Measurements from ENCODE around the gene SNX32.

SNX32 gene

DNA sequence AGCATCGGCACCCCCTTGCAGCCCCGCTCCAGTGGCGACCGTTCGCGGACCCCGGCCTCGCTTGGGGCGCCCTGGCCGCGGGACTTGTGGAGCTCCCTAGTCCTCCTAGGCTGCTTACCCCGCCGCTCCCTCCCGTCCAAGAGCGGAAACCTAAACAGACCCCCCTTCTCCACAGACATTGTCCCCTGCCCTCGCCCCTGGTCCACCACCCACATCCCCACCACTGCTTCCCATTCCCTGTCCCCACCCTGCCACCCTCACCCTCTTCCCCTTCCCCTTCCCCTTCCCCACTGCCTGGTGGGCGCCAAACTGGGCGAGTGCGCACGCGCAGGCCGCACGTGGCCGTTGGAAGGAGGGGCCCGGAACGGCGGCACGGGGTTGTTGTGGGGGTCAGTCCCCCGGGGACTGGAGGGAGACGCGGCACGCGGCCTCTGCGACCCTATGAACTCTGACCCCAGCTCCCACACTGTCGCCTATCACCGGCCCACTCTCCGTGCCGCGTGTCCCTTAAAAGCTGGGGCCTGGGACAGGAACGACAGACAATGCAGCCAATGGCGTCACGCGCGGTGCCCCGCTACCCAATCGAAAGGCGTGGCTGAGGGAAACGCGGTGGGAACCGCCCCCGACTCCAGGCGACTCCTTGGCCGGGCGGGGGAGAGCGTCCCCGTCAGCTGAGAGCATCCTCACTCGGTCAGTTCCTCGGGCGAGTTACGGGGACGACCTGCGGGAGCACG lies at the start of gene SNX32:
Gene SNX32, plus strand, starts transcription at position 667 of the 734 bp plus-strand sequence. CDS start 103 bp downstream, outside the sequence.
- DNase-seq = peak; percentile 86 to 93 (median 93)

DNA sequence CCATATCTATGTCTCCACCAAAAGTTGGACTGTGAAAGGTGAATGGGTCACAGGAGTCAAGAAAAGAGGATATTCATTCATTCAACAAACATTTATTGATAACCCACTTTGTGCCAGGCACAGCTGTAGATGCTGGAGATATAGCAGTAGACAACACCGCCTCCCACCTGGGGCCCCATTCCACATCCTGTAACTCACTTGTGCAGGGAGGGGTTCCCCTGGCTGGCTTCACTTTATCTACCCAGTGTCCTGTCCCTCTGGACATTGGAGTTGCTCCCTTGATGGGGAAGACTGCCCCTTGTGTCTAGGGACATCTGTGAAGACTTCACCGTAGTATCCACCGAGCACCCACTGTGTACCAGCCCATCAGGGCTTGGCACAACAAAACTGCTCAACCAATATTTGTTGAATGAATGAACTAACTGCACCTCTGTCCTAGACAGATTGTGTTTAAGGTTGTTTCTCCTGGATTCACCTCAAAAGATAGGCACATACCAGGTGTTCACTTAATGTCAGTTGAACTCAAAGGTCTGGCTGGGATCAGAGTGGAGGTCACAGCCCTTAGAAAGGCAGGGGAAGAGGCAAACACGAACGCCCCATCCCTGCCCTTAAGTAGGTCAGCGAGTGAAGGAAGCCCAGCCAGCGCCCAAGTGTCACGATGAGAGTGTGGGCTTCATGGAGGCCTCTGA lies 48.3 kb upstream of the SNX32 start:
- peak in 1 of 6 experiments; percentile 15 for DNase-seq

DNA sequence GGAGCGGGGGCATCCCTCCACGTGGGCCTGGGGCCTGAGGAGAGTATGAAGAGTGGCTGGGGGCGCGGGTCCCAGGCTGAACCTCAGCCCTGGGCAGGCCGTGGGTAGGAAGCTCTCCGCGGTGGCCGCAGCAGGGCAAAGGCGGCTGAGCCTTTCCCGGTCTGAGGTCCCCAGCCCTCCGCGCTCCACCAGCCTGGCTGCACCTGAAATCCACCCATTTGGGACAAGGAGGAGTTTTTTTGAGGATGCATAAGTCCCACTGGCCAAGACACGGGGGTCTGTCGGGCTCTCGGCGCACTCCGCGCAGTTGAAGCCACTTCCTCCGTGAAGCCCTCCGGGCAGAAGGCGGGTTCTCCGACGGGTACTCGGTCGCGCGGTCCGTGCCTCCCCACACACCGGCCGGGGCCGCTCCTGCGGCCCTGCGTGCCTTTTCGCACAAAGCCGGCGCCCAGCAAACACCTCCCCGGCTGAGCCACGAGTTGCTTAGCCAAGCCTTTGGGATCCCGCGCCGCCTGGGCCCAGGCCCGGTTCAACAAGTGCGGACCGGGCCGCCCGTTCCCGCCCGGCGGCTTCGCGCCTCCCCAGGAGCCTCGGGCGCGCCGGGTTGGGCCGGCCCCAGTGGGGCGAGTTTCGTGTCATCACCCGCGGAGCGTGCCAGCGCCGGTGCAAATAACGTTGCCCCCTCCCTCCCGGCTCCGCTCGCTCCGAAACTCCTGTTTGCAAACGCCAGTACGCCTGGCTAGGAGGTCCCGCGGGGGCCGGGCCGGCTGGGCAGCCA lies 47.6 kb upstream of the SNX32 start:
- peak in 3 of 6 experiments; percentile 12 to 49 (median 24) for DNase-seq

DNA sequence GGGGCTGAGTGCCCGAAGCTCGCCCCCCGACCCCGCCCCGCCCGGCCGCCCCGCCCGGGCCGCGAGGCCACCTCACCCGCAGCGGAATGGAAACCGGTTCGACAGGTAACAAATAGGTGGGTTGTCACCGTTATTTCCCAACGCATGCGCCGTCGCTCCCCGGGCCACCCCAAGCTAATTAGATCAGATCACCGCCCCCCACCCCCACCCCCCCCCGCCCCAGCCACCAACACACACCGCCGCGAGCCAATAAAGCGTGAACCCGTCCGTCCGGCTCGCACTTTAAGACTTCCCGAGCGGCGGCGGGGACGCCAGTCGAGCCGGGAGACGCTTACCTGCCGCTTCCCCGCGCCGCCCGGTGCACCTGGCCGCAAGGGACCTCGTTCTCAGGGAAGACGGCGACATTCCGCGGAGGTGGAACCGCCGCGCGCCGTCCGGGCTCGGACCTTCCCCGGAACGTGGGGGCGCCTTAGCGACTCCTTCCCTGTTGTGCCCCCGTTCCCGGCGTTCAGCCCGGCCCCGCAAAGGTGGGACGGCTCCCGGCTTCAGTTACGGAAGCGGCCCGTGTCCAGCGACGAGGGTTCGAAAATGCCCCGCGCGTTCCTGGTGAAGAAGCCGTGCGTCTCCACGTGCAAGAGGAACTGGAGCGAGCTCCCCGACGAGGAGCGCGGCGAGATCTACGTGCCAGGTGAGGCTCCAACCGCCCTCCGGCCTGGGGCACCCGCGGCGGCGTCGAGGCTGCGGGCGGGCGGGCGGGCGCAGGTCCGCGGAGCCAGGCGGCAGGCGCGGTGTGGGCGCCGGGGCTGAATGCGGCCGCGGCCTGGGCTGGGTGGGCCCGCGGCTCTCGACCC lies 46.8 kb upstream of the SNX32 start, which contains the start of gene OVOL1:
Gene OVOL1, plus strand, starts transcription at position 278 of the 851 bp plus-strand sequence. Its CDS starts 311 bp downstream, at position 589.
- DNase-seq = peak in 1 of 6 experiments; percentile 50

DNA sequence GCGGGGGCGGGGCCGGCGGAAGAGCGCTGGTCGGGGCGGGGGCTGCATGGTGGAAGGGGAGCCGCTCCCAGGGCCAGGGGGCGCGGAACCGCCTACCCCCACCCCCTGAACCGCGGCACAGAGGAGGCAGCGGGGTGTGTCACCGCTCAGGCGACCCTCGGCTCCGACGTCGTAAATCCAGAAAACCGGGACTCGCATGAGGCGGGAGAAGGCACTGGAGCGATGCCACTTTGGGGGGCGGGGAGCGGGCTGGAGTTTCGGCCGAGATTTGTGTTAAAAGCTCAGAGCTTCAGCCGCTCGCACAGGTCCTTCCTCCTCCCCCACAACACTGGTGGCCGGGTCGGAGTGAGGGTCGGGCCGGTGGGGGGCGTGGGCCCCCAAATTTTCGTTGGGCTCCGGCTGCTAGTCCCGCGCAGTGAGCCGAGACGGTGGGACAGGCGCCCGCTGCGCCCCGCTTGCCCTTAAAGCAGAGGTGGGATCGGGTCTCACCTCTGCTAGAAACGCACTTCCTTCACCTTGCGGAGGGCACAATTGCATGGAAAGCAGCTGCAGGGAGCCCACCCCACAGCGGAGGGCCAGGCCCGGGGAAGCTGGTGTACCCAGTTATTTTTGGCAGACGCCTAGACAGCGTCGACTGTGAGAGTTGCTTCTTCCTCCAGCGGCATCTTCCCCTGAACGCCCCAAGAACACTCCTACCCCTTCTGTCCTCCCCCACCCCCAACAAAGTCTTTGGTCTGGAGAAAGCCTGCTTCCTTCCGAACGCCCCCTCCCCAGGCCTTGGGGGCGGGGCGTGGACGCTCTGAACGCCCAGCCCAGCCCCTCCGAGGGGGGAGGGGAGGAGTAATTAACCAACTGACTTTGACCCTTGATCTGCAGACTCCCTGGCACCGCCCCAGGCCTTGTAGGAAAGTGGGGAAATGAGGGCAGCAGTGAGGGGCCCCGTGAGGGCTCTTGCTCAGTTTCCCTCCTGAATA lies 45.8 kb upstream of the SNX32 start:
- peak in 2 of 6 experiments; percentile 22 for DNase-seq

DNA sequence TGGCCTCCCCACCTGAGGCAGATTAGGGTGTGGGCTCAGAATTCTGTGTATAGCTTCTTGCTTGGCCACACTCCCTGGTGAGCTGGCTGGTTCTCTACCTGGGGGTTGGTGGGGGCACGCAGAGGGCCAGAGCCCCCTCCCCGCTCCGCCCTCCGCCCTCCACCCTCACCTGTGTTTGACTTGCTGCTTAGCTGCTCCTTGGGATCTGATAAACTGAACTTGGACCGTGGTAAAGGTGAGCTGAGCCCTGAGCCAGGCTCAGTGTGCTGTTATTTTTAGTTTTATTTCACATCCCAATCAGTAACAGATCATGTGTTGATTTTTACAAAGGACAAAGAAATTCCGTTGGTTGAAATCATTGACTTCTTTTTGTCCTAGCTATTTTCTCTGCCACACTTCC lies 44.9 kb upstream of the SNX32 start:
- DNase-seq = no peak

DNA sequence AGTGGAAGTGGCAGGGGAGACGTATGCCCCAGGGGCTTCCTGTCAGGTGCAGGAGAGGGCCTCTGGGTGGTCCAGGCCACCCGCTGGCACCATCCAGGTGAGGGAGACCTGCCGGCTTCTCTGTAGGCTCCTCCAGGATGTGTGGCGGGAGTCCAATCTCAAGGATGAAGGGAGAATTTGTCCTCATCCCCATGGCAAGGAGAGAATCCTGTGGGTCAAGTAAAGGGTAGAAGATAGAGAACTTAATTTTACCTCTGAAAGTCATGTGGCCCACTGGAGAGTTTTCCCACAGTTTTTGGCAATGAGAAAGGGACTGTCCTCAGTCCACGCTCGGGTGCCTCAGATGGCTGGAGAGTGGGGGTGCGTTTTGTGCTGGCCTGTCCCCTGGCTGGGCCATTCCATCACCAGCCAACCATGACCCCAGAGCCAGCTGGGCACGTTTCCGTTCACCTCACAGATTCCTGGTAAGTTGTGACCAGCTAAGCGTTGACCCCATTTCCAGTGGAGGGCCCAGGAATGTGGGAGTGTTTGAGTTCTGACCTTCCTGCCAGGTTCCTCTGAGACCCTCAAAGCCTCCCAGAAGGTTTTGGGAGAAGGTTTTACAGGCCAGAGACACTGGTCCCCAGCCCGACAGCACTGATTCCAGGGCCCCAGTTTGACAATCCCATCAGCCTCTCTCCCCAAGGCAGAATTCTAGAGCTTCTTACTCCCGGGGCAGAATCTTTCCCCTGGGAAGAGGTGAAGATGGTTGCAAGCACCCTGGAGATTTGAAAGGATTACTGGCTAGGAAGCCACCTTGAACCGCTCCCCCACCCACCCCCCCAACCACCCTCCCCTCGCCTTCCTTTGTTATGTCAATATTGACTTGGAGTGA lies 44.3 kb upstream of the SNX32 start:
- DNase-seq = no peak

DNA sequence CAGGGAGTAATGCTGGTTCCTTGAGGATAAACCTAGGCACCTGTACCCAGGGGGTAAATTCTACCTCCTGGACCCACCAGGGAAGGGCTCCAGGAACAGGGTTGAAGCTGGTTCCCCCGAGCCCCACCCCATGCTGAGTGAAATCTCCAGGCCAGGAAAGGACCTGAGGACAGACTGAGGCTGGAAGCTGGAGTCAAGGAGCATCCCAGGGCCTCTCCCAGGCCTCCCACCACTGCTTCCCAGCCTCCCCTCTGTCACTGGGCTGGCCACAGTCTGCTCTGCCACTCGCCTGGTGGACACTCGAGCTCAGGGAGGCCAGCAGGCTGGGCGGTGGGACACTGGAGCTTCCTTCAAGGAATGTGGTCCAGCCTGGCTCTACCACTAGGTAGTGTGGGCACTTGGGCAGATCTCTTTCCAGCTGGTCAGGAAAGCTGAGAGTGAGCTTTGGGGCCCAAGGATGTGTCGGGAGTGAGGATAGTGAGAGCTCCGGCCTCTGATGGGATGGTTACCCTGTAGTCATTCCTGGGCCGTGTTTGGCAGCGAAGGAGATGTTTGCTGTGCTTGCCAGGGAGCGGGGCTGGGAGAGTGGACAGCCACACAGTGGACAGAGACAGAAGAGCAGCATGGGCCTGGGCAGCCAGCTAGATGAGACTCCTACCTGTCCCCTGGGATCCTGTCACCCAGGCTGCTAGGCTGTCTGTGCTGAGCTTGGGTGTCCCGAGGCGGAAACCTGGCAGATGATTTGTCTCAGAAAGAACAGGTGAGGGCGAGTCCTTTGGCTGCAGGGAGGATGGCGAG lies 43.5 kb upstream of the SNX32 start:
- no peak for DNase-seq

DNA sequence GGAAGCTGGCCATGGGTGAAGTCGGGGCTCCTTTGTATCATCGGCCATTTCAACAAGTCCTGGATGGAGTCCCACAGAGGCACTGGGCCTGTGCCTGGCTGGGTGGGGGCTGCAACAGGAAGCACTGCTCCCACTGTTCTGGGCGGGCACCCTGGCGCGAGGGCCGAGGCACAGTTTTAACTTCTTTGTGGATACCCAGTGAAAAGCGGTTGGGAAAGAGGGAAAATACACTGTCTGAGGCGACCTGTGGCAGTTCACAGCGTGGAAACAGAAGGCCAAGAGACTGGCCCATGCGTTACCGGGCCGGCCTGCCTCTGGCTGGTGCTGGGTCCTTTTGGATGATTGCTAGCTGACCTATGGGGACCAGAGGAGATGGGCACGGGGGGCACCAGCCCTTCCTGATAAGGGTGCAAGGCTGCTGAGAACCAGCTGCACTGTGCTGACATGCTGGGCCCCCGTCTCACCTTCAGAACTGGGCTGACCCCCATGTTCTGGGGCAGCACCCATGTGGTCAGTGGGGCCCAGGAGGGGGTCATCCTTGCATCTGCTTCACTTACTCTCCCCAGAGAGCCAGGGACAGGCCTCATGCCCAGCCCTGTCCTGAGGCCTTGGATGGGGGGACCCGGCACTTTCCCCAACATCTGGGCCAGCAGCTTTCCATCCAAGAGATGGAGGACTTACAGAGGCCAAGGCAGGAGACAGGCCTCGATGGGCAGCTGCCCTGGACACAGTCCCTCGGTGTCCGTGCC lies 42.7 kb upstream of the SNX32 start:
- DNase-seq = no peak

DNA sequence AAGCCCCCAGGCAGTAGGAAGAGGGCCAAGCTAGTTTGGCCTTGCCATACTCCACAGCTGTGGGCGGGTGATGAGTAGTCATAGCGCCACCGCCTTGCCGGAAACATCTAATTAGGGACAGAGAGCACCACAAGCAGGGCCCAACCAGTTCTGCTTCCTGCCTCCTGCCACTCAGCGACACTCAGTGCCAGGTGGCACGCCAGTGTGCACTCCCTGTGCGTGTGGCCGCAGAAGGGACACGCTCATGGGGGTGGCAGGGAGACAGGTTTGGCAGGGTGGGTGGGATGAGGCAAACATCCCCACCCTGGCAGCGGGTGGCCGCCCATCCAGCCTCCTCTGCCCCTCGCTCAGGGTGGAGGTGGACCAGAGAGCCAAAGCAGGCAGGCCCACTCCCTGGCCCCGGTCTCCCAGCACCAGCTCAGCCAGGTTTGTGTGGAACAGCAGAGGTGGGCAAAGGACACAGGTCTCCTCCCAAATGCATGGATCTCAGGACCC lies 42.0 kb upstream of the SNX32 start:
- no peak for DNase-seq

DNA sequence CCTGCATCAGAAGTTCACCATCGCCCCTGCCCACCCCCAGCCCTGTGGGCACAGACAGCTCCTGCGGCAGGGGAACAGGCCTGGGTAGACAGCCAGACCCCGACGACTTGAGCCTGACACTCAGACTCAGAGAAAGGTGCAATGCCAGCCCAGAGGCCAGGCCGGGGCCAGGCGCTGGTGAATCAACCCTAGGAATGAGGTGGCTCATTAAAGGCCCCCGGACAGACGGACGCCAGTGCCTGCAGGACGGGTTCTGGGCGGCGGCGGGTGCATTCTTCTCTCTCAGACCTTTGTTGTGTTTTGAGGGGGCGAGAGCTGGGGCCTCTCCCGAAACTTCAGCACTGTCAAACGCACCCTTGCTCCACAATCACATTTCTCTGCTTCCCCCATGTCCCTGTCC lies 41.3 kb upstream of the SNX32 start:
- DNase-seq = no peak

DNA sequence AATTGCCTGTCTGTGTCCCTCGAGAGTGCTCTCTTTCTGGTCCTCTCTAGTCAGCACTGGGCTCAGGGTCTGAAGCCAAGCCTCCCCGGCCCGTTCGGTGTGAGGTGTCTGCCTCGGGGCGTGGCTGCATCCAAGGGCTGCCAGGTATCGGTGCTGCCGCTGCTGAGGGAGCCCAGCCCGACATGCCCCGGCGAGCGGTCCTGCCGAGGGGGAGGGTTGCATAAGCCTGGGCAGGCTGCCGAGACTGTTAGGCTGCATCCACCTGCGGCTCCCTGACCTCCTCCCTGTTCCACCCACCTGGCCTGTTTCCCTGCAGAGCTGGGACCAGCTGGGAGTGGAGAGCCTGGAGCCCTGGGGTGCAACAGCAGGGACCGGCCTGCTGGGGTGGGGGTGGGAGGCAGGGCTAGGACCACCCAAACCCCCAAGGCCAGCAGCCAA lies 40.6 kb upstream of the SNX32 start:
- DNase-seq = no peak

DNA sequence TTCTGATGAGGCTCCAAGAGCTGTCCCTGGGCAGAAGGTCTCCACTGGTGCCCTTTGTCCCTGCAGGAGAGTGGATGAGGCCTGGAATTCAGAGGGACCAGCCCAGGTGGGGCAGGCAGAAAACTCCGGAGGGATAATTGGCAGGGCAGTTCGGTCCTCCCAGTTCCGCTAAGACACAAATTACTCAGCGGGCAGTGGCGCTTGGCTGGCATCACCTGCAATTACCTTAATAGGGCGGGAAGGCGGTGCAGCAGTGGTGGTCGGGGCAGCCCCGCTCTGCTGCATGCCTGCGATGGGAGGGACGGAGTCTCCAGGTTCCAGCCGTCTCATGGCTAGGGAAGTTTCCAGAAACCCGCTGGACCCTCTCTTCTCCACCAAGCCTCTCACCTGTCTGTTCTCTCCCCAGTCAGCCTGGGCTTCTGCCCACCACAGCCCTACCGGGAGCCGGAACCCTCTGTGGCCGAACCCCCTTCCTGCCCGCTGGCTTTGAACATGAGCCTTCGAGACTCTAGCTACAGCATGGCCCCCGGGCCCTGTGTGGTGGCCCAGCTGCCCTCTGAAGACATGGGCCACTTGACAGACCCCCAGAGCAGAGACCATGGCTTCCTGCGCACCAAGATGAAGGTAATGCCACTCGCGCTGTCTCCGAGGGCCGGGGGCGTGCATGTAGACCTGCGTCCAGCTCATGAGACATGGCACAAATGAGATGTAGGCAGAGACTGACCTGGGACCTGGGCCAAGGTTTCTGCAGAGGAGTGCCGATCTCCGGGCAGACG lies 40.0 kb upstream of the SNX32 start:
- no peak for DNase-seq

DNA sequence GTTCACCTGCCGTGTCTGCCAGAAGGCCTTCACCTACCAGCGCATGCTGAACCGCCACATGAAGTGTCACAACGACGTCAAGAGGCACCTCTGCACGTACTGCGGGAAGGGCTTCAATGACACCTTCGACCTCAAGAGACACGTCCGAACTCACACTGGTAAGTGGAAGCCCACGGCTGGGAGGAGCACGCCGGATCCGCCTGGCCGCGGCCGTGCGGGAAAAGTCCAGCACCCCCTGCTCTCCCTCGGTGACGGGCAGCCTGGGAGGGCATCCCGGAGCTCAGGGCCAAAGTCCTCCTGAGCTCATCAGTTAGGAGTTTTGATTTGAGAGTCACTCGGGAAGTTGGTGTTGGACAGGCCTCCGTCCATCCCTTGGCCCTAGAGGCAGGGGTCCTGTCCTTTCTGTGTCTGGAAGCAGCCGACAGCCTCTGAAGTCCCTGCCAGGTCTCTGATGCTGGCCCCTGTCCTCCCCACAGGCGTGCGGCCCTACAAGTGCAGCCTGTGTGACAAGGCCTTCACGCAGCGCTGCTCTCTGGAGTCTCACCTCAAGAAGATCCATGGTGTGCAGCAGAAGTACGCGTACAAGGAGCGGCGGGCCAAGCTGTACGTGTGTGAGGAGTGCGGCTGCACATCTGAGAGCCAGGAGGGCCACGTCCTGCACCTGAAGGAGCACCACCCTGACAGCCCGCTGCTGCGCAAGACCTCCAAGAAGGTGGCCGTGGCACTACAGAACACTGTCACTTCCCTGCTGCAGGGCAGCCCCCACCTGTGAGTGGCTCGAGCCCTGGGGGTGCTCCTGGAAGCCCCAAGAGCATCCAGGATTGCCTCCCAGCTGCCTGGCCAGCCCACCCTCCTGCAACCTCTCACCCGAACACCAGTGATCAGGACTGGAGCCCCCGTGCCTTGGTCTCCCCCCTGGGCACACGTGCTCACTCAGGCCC lies 38.9 kb upstream of the SNX32 start:
- no peak for DNase-seq

DNA sequence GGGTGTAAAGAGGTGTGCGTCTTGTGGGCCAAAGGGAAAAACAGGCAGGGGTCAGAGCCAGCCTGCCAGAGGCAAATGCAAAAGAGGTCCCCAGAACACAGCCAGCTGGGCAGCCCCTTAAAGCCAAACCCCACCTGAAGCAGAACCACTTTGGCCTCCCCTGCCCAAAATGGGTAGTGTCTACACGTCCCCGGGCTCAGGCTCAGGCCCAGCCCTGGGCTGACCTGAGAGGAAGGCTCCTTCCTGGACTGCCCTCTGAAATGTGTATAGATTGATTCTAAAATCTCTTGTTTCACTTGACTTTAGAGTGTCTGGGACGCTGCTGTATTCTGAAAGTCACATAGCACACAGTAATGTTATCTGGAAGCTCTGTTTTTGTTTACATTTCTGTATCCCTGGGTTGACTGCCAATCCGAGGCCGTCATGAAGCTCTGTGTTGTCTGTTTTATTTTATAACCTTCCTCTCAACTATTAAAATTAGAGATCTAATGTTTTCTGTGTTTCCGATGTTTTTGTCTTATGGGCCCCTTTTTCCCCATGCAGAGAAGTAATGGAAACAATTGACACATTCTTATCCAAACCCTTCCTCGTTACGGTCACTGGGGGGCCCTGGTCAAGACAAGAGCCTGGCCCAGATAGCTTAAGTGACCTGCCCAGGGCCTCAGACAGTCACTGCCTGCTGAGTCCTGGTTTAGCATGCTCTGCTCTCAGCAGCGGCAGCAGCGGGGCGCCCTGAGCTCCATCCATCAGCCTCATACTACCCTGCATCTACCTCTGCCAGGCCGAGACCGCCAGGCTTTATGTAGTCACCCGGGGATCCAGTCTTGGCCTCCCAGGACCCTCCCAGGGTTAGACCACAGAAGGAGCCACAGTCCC lies 36.8 kb upstream of the SNX32 start:
- no peak for DNase-seq
